ENCODE results near the gene CLEC3B.

- TF ChIP-seq CTCF (IDR thresholded peaks at IDR 0.05): no peak
- TF ChIP-seq EZH2 (IDR thresholded peaks at IDR 0.05; ENCODE audit: borderline replicate concordance, insufficient read depth, low read depth, low read length, poor library complexity, severe bottlenecking): no peak
Observed at GRCh38 chr3:45023675-45024074, 2.4 kb upstream of the CLEC3B start.

Data from B cell (primary cell).